ENCODE measurements around the gene TUBGCP6. TPM values are rescaled to one million over a fixed set of nuclear protein-coding genes. Genes with fewer than 3 reads are reported as not detected.
A peak's percentile ranks its signal among the peaks of the same experiment; 100 is the strongest.

The TUBGCP6 gene
- total and polyA plus RNA-seq, 4 donors = 26.5 to 57.8 (median 46.4) TPM

DNA sequence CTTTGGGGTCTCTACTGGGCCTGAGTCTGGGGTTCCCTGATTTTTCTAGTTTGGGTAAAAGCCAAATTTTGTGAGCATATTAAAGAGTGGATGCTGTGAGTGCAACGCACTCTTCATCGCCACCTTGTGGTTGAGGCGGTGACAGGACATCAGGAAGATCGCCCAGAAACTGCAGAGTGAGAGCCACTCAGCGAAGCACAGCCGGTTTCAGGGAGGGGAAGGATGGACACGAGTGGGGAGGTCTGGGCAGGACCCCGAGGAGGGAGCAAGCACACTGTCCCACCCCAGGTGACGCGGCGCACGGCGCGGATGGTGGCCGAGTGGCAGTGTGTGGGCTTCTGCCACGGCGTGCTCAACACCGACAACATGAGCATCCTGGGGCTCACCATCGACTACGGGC lies 34.9 kb downstream of the TUBGCP6 start:
- Histone ChIP-seq H3K4me3 (no peak overlapping the region), H3K4me1 (ENCODE audit: control insufficient read depth in 5 of 5, insufficient read depth in 5 of 5, low read length in 5 of 5) (peaks cover 0 to 2% (median 0%) of the 10 kb centered on the region in 5 donors), H3K9ac (ENCODE audit: insufficient read depth in 1 of 2, low read length in 2 of 2) (no peak overlapping the region), H3K27ac (ENCODE audit: low read depth in 1 of 2, low read length in 1 of 2) (no peak overlapping the region), H3K27me3 (ENCODE audit: control insufficient read depth in 3 of 3, insufficient read depth in 3 of 3, low read length in 2 of 3) (no peaks in the 10 kb centered on the region), H3K36me3 (ENCODE audit: control insufficient read depth in 4 of 4, insufficient read depth in 4 of 4, low read length in 4 of 4) (peaks cover 7 to 50% (median 39%) of the 10 kb centered on the region in 4 donors), H3K9me3 (ENCODE audit: control insufficient read depth in 4 of 4, insufficient read depth in 3 of 4, low read length in 3 of 4) (no peaks in the 10 kb centered on the region)
- DNase-seq (peak; percentile 63 to 75 (median 69)), ATAC-seq (ENCODE audit: insufficient read depth, low FRiP score) (peak; percentile 76)
- 60 to 63% methylated on average over 20 of the region's 20 CpGs for WGBS, 2 donors
- peak; percentile 76 for TF ChIP-seq CTCF (IDR thresholded peaks at IDR 0.05; ENCODE audit: control extremely low read depth, extremely low read depth)

- TF ChIP-seq CTCF (IDR thresholded peaks at IDR 0.05; ENCODE audit: control extremely low read depth, extremely low read depth) = no peak
- no peaks in the 10 kb centered on the region for H3K9me3 ChIP-seq (ENCODE audit: control insufficient read depth in 4 of 4, insufficient read depth in 3 of 4, low read length in 3 of 4)
- no peak overlapping the region for H3K9ac ChIP-seq (ENCODE audit: insufficient read depth in 1 of 2, low read length in 2 of 2)
- no peaks in the 10 kb centered on the region for H3K27me3 ChIP-seq (ENCODE audit: control insufficient read depth in 3 of 3, insufficient read depth in 3 of 3, low read length in 2 of 3)
- WGBS, 2 donors = 85 to 90% methylated on average over 29 to 31 of the region's 31 CpGs
- H3K4me3 ChIP-seq = no peak overlapping the region
- no peak overlapping the region for H3K27ac ChIP-seq (ENCODE audit: low read depth in 1 of 2, low read length in 1 of 2)
- H3K4me1 ChIP-seq (ENCODE audit: control insufficient read depth in 5 of 5, insufficient read depth in 5 of 5, low read length in 5 of 5) = peaks cover 0 to 2% (median 0%) of the 10 kb centered on the region in 5 donors
- peaks cover 7 to 51% (median 39%) of the 10 kb centered on the region in 4 donors for H3K36me3 ChIP-seq (ENCODE audit: control insufficient read depth in 4 of 4, insufficient read depth in 4 of 4, low read length in 4 of 4)
- ATAC-seq (ENCODE audit: insufficient read depth, low FRiP score) (no peak), DNase-seq (no peak)
Observed at GRCh38 chr22:50208939-50209892, 35.6 kb downstream of the TUBGCP6 start.

- ATAC-seq (ENCODE audit: insufficient read depth, low FRiP score) = no peak
- DNase-seq = no peak
- 92% methylated on average over 22 of the region's 22 CpGs for WGBS, 2 donors
Observed at GRCh38 chr22:50208430-50208938, 36.3 kb downstream of the TUBGCP6 start.

More at GRCh38 chr22:50208430-50208938, 36.3 kb downstream of the TUBGCP6 start:
- Histone ChIP-seq H3K4me3 (no peak overlapping the region), H3K9me3 (ENCODE audit: control insufficient read depth in 4 of 4, insufficient read depth in 3 of 4, low read length in 3 of 4) (no peaks in the 10 kb centered on the region), H3K9ac (ENCODE audit: insufficient read depth in 1 of 2, low read length in 2 of 2) (no peak overlapping the region), H3K36me3 (ENCODE audit: control insufficient read depth in 4 of 4, insufficient read depth in 4 of 4, low read length in 4 of 4) (peaks cover 7 to 53% (median 40%) of the 10 kb centered on the region in 4 donors), H3K27ac (ENCODE audit: low read depth in 1 of 2, low read length in 1 of 2) (no peak overlapping the region), H3K4me1 (ENCODE audit: control insufficient read depth in 5 of 5, insufficient read depth in 5 of 5, low read length in 5 of 5) (peaks cover 0 to 2% (median 0%) of the 10 kb centered on the region in 5 donors), H3K27me3 (ENCODE audit: control insufficient read depth in 3 of 3, insufficient read depth in 3 of 3, low read length in 2 of 3) (no peaks in the 10 kb centered on the region)
- TF ChIP-seq CTCF (IDR thresholded peaks at IDR 0.05; ENCODE audit: control extremely low read depth, extremely low read depth) = no peak

Measured in lung (tissue), 12 donors.